Measurements from ENCODE around the gene PIP5KL1.

PIP5KL1 gene, protein sequence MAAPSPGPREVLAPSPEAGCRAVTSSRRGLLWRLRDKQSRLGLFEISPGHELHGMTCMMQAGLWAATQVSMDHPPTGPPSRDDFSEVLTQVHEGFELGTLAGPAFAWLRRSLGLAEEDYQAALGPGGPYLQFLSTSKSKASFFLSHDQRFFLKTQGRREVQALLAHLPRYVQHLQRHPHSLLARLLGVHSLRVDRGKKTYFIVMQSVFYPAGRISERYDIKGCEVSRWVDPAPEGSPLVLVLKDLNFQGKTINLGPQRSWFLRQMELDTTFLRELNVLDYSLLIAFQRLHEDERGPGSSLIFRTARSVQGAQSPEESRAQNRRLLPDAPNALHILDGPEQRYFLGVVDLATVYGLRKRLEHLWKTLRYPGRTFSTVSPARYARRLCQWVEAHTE

DNA sequence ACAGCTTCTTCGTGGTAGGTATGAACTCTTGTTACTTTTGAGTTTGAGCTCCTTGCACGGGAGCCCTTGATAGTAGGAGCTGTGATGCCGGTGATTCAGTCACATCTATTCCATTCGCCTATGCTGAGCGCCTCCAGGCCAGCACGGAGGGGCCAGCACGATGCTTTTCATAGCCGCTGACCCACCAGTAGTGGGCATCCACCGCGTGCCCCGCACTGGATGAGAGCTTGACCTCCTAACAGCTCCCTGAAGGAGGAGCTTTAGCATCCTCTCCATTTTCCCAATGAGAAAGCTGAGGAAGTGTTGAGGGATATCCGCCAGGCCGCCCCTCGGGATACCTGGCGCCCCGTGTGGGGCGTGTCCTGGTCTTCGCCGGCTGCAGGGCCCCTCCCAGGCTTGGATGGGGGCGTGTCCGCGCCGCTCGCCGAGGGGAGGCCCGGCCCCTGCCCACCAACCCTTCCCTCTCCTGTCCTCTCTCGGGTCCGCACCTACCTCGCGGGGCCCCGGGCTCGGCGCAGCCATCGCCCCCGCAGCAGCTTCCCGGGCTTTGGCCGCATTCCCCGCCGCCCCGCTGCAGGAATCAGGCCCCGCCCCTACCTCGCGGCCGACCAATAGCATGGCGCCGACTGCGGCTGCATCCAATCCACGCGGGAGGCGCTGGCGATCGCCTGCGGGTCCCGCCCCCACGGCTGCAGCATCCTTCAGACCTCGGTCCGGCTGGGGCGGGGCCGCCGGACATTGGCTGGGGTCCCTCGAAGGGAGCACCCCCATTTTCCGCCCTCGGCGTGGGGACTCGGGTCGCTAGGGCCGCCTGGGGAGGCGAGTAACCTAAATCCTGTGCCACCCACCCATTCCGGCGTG, at the start of gene PIP5KL1:
PIP5KL1 (minus strand) TSS at position 547 of the 861 bp plus-strand sequence; CDS start at position 522, 25 bp downstream.
- DNase-seq: peak; percentile 49

GRCh38 chr9:127980060-127980705, 49.6 kb upstream of the PIP5KL1 start:
- no peak for DNase-seq

DNA sequence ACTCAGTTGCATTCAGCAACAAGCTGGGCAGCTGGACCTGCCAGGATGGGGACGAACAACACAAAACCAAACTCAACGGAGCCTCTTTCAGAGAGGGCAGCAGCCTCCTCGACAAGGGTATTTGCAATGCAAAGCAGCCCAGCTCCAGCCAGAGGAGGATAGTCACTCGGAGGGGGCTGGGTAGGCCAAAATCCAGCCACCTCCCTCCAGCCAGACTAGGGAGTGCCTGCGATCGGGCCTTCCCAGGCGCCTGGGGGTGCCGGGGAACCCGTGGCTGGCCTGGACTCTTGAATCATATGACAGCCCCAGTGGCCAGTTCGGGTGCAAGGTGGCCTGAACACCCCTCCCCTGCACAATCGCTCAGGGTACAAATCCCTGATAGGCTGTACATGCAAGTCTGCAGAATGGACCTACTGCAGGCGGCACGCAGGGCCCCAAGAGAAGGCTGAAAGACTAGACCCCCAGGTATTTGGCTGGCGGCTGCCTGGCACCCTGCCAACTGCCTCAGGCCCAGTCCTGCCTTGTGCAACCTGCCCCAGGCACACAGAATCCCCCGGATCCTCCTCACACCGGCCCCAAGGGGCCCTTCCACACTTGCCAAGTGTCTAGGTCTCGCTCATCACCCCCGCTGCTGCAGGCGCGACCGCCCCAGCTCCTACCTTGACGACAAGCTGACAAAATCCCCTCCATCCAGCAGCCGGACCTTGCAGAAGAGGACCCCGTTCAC, 48.9 kb upstream of the PIP5KL1 start:
- DNase-seq: no peak

DNA sequence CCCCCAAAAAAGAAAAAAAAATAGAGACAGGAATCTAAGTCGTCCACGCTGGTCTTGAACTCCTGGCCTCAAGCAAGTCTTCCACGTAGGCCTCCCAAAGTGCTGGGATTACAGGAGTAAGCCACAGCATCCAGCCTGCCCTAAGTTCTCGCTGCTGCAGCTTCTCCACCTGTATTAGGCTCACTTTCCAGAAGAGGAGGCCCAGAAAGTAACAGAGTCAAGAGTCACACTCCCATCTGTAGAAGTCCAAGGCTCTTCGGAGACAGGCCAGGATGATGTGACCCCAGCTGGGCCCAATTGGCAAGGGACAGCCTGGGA, 48.4 kb upstream of the PIP5KL1 start:
- no peak for DNase-seq

GRCh38 chr9:127977884-127978647, 47.5 kb upstream of the PIP5KL1 start:
- DNase-seq: peak; percentile 32

GRCh38 chr9:127977009-127977883, 46.7 kb upstream of the PIP5KL1 start:
- DNase-seq: no peak

GRCh38 chr9:127976498-127976897, 45.9 kb upstream of the PIP5KL1 start:
- no peak for DNase-seq

DNA sequence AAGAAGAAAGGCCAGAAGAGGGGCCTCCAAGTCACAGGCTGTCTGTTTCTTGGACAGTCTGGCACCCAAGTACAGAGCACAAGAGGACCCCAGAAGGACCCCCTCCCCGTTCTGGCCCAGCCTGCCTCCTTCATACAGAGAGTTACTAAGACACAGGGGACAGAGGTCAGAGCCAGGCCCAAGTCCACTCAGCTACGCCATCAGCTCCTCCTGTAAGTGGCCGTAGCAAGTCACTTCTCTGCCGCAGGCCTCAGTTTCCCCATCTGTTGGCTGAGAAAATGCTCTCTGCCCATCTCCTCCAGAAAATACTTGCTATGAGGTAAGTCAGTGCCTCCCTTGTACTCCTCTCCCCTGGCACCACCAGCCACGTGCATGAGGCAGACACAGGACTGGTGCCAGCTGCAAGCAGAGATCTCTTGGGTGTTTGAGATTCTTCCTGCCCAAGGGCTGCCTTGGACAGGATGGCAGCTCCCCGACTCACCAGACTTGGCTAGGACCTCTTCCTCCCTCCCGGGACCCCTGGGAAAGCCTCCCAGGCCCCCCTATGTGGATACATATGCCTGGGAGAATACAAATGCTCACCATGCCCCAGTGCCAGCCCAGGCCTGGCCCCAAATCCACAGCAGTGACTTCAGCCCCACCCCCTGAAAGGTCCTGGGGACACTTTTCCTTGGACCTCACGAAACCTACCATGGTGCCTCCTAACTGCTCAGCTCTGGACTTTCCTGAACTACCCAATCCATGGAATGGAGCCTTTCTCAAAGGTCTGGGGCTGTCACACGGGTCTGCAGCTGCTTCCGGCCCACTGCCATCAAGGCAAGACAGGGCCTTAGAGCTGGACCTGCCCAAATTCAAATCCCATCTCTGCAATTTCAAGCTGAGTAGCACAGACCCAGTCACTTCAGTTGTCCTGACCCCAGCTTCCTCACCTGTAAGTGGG, 45.1 kb upstream of the PIP5KL1 start:
- DNase-seq: no peak

GRCh38 chr9:127974769-127975261, 44.2 kb upstream of the PIP5KL1 start:
- no peak for DNase-seq

DNA sequence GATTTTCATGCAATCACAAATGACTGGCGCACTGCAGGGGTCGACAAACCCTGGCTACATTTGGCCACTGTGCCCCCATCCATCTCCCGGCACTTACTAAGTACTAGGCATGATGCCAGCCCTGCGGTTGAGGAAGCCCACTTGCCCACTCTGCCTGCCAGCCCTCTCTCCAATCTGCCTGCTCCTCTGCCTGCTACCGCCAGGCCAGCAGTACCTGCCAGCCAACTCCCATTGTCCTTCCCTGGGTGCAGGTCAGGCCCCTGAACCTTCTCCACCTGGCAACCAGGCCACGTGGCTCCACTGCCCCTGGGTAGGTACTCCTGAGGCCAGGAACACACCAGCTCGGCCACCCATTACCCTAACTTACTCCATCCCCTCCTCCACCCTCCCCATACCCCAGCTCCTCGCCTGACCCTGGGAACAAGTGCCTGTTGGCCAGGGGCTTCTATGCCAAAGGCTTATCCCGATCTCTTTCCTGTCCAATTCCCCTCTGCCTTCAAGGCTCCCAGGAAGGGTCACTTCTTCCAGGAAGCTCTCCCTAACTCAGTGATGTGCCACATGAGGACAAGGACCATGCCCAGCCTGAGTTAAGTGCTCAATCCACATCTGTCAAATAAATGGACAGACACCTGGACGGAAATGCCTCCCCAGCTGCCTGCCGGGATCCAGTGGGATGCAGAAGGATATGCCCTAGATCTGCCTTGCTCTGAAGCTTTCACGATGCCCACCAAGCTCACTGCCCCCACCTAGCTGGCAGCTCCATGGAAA, 43.6 kb upstream of the PIP5KL1 start:
- DNase-seq: no peak

GRCh38 chr9:127973169-127974000, 42.8 kb upstream of the PIP5KL1 start:
- no peak for DNase-seq

- DNase-seq: no peak
Observed at GRCh38 chr9:127972236-127972871, 41.8 kb upstream of the PIP5KL1 start.

DNA sequence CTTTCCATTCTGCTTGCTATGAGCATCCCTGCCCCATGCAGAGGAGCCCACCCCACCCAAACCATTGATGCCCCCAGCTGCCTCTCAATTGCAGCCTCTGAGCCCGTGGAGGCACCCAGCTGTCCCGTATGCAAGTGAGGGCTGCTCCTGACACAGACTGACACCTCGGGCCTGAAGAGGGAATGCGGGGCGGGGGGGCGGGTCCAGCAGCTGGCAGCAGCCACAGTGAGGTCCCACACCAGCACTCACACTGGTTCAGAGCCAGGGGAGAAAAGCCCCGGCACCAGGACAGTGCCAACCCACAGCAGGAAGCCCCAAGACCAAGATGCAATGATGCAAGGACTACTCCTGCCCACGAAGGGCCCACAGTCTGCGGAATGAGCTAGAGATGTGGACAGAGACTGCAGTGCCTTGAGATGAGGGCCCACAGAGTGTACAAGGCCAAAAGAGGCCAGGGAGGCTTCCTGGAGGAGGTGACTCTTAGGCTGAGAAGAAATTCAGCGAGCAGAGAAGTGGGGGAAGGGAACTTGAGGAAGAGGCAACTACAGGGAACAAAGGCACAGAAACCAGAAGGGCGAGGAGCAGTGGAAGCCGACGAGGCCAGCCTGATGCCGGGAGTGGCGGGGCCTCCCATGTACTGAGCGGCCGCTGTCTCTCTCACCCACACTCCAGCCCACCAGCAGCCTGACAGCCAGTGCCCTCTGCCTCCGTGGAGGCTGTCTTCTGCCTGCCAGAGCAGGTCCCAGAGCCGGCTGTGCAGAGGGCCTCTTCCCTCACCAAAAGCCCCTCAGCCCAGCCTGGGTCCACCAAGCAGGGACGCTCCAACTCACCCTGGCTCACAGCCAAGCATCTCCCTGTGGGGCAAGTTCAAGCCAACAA, 41.0 kb upstream of the PIP5KL1 start:
- DNase-seq: peak; percentile 64

- DNase-seq: no peak
Observed at GRCh38 chr9:127970401-127971313, 40.1 kb upstream of the PIP5KL1 start.

DNA sequence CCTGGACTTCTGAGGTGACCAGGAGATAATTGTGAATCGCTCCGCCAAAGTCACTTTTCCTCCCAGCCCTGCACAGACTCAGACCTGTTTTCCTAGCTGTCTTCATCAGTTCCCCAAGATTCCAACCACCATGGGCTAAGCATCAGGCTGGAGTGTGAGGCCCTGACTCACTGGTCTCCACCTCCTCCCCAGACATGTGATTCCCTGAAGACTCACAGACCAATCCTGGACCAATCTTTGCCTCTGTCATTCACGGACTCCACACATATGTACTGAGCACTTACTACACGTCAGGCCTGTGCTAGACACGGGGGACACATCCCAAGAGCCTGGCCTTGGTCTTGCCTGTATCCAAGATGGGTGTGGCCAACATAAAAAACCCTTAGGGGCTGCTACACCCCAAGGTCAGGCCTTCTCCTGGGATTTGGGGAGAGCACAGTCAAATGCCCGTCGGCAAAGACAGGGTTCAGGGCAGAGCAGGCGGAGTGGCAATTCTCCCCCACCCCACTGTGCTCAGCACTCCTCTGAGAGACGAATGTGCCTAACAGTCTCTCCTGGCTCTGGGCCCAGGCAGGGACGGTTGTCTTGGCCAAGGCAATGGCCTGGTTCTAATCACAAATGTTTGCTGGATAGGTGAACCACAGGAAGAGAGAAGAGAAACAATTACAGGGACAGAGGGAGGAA, 38.3 kb upstream of the PIP5KL1 start:
- DNase-seq: no peak

Measured in MV-4-11 (cell line).